Body of pancreas (tissue), 4 donors: Measurements from ENCODE around the gene RAI1. TPM values are rescaled to one million over a fixed set of nuclear protein-coding genes. Genes with fewer than 3 reads are reported as not detected.
A peak's percentile ranks its signal among the peaks of the same experiment; 100 is the strongest.
"Not testable (repeated sequence)": the region's sequence is repeated elsewhere in the genome, so short reads cannot be mapped to it uniquely, and the experiment has no call there.

Experiments used
- ATAC-seq: fragments of 150-250 bp; one replicate; pipeline ENCODE4 v1.9.1; 2016
- DNase-seq, 4 donors: peaks; one replicate each; pipeline ENCODE4 v3.0.0-alpha.2; 2019
- H3K27ac ChIP-seq, 4 donors: fragments of 200-600 bp; sonication (generic); 1 replicate in 3 of 4; 2 replicates in 1 of 4; pipeline versions ENCODE4 v1.5.1 to v1.6.1; 2016 to 2019; ENCODE audit warnings: mild to moderate bottlenecking in 1 of 4, mixed read lengths in 1 of 4, moderate library complexity in 1 of 4
- H3K27me3 ChIP-seq, 2 donors: fragments of 200-600 bp; sonication (generic); one replicate each; pipeline ENCODE4 v1.6.0; 2016; ENCODE audit warnings: mild to moderate bottlenecking in 1 of 2
- H3K36me3 ChIP-seq, 2 donors: fragments of 200-600 bp; sonication (generic); replicated peaks in 1 of 2; 2 replicates each; pipeline ENCODE4 v1.5.1; 2016; ENCODE audit warnings: low read depth in 2 of 2; ENCODE audit not compliant: insufficient read depth in 1 of 2
- H3K4me1 ChIP-seq: fragments of 200-600 bp; sonication (generic); one replicate; pipeline ENCODE4 v1.6.0; 2016
- H3K4me3 ChIP-seq, 2 donors: fragments of 200-600 bp; sonication (generic); 1 replicate in 1 of 2; 2 replicates in 1 of 2; pipeline ENCODE4 v1.5.1; 2016 to 2019
- H3K9me3 ChIP-seq, 3 donors: fragments of 200-600 bp; sonication (generic); 1 replicate in 2 of 3; 2 replicates in 1 of 3; pipeline ENCODE4 v1.5.1; 2016
- POLR2A ChIP-seq, 3 donors: fragments of 450-650 bp; IDR thresholded peaks; one replicate each; pipeline ENCODE4 v1.6.1; 2016; ENCODE audit warnings: antibody characterized with exemption in 3 of 3, mild to moderate bottlenecking in 2 of 3
- WGBS, 2 donors: methylation state at CpG; one replicate each; pipeline ENCODE4 v1.1.5; 2017; 5-methylcytosine and 5-hydroxymethylcytosine counted together
- intact Hi-C: fragments of 100-400 bp; cut with DNase I; formaldehyde crosslinking; loops from one replicate; pipeline ENCODE4 v1.15.1; 2023
- total RNA-seq, 2 donors: library from RNA; depleted of rRNA; stranded (reverse); fragments of >200 nt; gene quantifications; one replicate each; pipeline ENCODE4 v1.1.0, GENCODE V29; 2016
- TF ChIP-seq, protein P1 (sequence below), 7 experiments: fragments of 450-650 bp in 4 of 7; fragments of 200-600 bp in 3 of 7; sonication (generic) in 3 of 7; IDR thresholded peaks; one replicate each; pipeline ENCODE4 v1.5.1; 2016 to 2019; ENCODE audit warnings: antibody characterized with exemption in 7 of 7

The RAI1 gene
- total RNA-seq, 2 donors from 2014 or later, result 16.3 to 41.5 TPM

DNA sequence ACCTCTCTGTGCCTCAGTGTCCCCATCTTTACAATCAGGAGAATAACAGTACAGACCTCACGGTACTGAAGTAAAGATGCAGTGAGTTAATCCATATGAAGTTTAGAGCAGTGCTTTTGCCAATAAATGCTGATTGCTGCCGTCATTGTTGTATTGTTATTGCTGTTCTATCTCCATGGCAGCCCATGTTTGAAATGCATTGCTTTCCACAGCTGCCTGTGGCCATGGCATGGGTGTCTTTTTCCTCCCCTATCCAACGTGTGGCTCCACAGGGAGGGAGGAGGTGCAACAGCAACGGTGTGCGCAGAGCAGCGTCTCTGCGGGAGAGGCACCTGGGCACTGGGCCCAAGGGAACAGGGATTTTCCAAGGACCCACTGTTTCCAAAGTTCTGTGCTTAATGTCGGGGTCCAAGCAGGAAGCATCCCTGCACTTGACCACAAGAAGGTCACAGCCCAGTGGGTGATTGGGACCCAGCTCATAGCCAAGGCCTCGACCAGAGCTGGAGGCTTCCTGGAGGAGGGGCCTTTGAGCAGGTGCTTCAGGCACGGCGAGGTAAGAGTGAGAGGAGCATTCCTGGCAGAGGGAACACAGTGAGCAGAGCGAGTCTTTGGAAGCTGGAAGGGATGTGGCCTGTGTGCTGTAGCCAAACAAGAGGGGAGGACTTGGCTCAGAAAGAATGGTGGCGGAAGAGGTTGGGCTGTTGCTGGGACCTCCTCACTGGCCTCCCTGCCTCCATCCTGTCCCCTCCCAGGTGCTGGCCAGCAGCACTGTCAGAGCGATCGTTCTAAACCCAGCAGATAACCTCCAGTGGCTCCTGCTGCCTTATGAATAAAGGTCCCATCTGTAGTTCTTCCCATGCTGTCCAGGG is 3.9 kb downstream of the RAI1 start:
- intact Hi-C loops, result no loop called here

DNA sequence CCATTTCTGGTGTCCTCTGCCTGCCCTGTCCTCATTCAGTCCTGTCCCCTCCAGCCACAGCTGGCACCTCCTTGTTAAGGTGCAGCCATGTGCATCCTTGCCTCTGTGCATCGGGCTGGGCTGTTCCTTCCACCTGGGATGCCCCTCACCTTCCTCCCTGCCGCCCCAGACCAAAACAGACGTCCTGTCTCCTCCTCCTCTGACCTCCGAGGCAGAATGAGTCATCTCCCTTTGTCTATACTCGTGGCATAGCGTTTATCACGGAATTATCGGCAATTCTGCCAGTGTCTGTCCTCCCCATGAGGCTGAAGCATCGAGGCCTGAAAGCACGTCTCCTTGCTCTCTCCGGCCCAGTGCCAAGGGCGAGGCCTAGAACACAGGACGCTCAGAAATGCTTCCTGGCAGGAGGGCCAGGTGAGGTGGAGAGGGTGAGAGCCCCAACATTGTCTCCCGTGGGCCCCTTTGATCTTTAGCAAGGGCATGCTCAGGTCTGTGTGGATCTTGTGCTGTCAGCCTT is 4.6 kb downstream of the RAI1 start:
- peak in 3 of 4 donors; percentile 33 to 62 (median 49) for DNase-seq
- Histone ChIP-seq H3K9me3 (no peaks in the 10 kb centered on the region), H3K27me3 (no peaks in the 10 kb centered on the region), H3K27ac (peak overlapping the region; percentile 64 to 97 (median 80)), H3K4me3 (no peak overlapping the region), H3K36me3 (no peaks in the 10 kb centered on the region), H3K4me1 (peaks cover 59% of the 10 kb centered on the region)
- 28 to 35% methylated on average over 9 to 14 of the region's 14 CpGs for WGBS, 2 donors
- intact Hi-C loops, result no loop called here
- no peak for ATAC-seq
- TF ChIP-seq, protein P1, sequence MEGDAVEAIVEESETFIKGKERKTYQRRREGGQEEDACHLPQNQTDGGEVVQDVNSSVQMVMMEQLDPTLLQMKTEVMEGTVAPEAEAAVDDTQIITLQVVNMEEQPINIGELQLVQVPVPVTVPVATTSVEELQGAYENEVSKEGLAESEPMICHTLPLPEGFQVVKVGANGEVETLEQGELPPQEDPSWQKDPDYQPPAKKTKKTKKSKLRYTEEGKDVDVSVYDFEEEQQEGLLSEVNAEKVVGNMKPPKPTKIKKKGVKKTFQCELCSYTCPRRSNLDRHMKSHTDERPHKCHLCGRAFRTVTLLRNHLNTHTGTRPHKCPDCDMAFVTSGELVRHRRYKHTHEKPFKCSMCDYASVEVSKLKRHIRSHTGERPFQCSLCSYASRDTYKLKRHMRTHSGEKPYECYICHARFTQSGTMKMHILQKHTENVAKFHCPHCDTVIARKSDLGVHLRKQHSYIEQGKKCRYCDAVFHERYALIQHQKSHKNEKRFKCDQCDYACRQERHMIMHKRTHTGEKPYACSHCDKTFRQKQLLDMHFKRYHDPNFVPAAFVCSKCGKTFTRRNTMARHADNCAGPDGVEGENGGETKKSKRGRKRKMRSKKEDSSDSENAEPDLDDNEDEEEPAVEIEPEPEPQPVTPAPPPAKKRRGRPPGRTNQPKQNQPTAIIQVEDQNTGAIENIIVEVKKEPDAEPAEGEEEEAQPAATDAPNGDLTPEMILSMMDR (IDR thresholded peaks at IDR 0.05), result no peak
- TF ChIP-seq POLR2A (IDR thresholded peaks at IDR 0.05), result no peak

More for the DNA sequence above, 3.9 kb downstream of the RAI1 start:
- H3K27ac ChIP-seq, result peak overlapping the region; percentile 64 to 97 (median 80)
- H3K4me3 ChIP-seq, result no peak overlapping the region
- peak; percentile 45 to 71 (median 57) for DNase-seq
- ATAC-seq, result peak; percentile 19
- no peaks in the 10 kb centered on the region for H3K27me3 ChIP-seq
- 49 to 50% methylated on average over 13 to 15 of the region's 15 CpGs for WGBS, 2 donors
- H3K4me1 ChIP-seq, result peaks cover 56% of the 10 kb centered on the region
- no peaks in the 10 kb centered on the region for H3K36me3 ChIP-seq
- H3K9me3 ChIP-seq, result no peaks in the 10 kb centered on the region
- TF ChIP-seq, protein P1 (IDR thresholded peaks at IDR 0.05), result no peak
- TF ChIP-seq POLR2A (IDR thresholded peaks at IDR 0.05), result peak in 2 of 3 donors; percentile 35 to 51

DNA sequence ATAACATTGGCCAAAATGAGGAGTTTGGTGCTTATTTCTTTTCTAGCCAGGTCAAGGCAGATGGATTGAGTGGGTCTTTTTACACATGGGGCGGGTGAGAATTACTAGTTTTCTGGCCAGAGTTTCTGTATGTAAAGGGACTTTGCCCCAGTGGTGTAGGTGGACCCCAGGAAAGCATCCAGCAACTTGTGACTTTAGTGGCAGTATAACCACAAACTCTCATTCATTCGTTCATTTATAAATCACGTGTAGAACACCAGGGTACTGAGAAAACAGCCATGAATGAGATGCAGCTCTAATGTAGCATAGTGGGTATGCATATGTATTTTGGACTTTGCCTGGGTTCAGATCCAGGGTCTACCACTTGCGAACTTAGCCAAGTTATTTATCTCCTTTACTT is 8.1 kb downstream of the RAI1 start:
- Histone ChIP-seq H3K9me3 (no peaks in the 10 kb centered on the region), H3K27me3 (no peaks in the 10 kb centered on the region), H3K4me3 (no peak overlapping the region), H3K27ac (peak overlapping the region in 3 of 4 donors; percentile 97), H3K36me3 (no peaks in the 10 kb centered on the region), H3K4me1 (peaks cover 79% of the 10 kb centered on the region)
- WGBS, 2 donors, result 84 to 85% methylated on average over 4 of the region's 4 CpGs
- intact Hi-C loops, result no loop called here
- ATAC-seq, result no peak
- no peak for TF ChIP-seq POLR2A (IDR thresholded peaks at IDR 0.05)
- TF ChIP-seq, protein P1 (IDR thresholded peaks at IDR 0.05), result no peak
- DNase-seq, result no peak

DNA sequence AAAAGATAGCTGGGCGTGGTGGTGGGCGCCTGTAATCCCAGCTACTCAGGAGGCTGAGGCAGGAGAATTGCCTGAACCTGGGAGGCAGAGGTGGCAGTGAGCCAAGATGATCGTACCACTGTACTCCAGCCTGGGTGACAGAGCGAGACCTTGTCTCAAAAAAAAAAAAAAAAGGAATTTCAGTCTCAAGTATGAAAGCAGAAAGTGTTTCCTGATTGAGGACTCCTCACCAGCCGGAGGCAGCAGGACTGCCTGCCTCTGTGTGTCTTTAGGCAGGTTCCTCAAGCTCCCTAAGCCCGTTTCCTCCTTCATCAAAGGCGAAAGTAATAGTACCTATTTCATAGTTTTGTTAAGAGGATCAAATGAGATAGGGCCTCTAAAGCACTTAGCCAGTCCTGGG is 9.0 kb downstream of the RAI1 start:
- DNase-seq, result peak in 1 of 4 donors; percentile 41
- H3K4me3 ChIP-seq, intact Hi-C loops, ATAC-seq, H3K36me3 ChIP-seq, H3K27me3 ChIP-seq, H3K9me3 ChIP-seq: not testable (repeated sequence)
- H3K27ac ChIP-seq, result peak overlapping the region in 3 of 4 donors; percentile 97
- 66 to 74% methylated on average over 7 of the region's 7 CpGs for WGBS, 2 donors
- peaks cover 76% of the 10 kb centered on the region for H3K4me1 ChIP-seq

DNA sequence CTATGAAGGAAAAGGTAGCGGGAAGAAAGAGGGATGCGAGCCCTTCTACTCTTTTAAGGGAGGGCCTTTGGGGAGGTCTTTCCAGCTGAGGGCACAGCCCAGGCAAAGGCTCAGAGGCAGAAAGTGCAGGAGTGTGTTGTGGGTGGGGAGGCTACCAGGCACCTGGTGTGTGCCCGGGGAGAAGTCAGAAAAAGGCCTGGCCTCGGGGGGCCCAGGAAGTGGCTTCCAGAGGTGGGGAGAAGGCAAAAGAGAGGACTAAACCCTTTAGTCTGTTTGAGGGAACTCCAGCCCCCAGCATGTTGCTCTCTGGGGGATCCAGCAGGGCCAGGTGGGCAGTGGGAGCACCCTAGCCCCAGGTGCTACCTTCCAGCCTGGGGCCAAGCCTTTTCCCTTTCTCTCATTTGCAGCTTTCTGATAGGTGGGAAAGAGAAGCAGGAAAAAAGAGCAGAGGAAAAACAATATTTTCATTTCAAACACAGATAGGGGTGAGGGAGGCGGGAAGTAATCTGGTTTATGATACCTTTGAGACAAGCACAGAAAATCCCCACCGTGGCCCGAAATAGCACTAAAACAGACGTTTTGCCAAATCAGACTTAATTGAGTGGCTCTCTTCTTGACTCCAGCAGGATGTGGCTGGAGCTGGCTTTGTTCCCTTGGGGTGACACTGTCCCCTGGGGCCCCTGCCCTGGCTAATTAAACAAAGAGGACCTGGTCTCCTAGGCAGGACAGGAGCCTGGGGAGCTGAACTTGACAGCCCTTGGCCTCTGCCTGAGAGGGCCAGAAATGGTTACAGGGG is 10.4 kb downstream of the RAI1 start:
- TF ChIP-seq POLR2A (IDR thresholded peaks at IDR 0.05), result no peak
- TF ChIP-seq, protein P1 (IDR thresholded peaks at IDR 0.05), result no peak
- 42 to 51% methylated on average over 8 of the region's 8 CpGs for WGBS, 2 donors
- Histone ChIP-seq H3K27ac (peak overlapping the region; percentile 33 to 97 (median 97)), H3K4me3 (no peak overlapping the region), H3K4me1 (peaks cover 75% of the 10 kb centered on the region), H3K9me3 (no peaks in the 10 kb centered on the region), H3K27me3 (no peaks in the 10 kb centered on the region), H3K36me3 (no peaks in the 10 kb centered on the region)
- DNase-seq, result peak in 1 of 4 donors; percentile 41
- intact Hi-C loops, result no loop called here
- ATAC-seq, result no peak
